Rectal smooth muscle tissue (tissue), 1 donor: Measurements from ENCODE around the gene HOATZ.

Experiments used
- H3K27ac ChIP-seq: one replicate; pipeline ENCODE4 v1.7.0; 2013; ENCODE audit warnings: low read depth, low read length, inconsistent platforms
- H3K27me3 ChIP-seq: one replicate; pipeline ENCODE4 v1.7.0; 2013; ENCODE audit warnings: low read length; ENCODE audit not compliant: control insufficient read depth, insufficient read depth
- H3K36me3 ChIP-seq: one replicate; pipeline ENCODE4 v1.7.0; 2013; ENCODE audit warnings: low read length; ENCODE audit not compliant: control insufficient read depth, insufficient read depth
- H3K4me1 ChIP-seq: one replicate; pipeline ENCODE4 v1.7.0; 2013; ENCODE audit warnings: low read length; ENCODE audit not compliant: control insufficient read depth, insufficient read depth
- H3K4me3 ChIP-seq: one replicate; pipeline ENCODE4 v1.7.0; 2013; ENCODE audit warnings: low read length
- H3K9ac ChIP-seq: one replicate; pipeline ENCODE4 v1.7.0; 2013; ENCODE audit warnings: low read length

HOATZ gene

GRCh38 chr11:111559800-111560464, 45.4 kb downstream of the HOATZ start:
- no peak overlapping the region for H3K9ac ChIP-seq
- peaks cover 12% of the 10 kb centered on the region for H3K4me1 ChIP-seq
- H3K27me3 ChIP-seq = no peaks in the 10 kb centered on the region
- no peak overlapping the region for H3K4me3 ChIP-seq
- peaks cover 2% of the 10 kb centered on the region for H3K36me3 ChIP-seq
- H3K27ac ChIP-seq = no peak overlapping the region

- H3K4me3 ChIP-seq = no peak overlapping the region
- H3K27ac ChIP-seq = no peak overlapping the region
Observed at GRCh38 chr11:111560800-111561199, 46.2 kb downstream of the HOATZ start.

GRCh38 chr11:111561306-111561705, 46.7 kb downstream of the HOATZ start:
- Histone ChIP-seq H3K9ac (no peak overlapping the region), H3K36me3 (no peaks in the 10 kb centered on the region), H3K27ac (no peak overlapping the region), H3K4me3 (no peak overlapping the region), H3K4me1 (peaks cover 12% of the 10 kb centered on the region), H3K27me3 (no peaks in the 10 kb centered on the region)

More at GRCh38 chr11:111560800-111561199, 46.2 kb downstream of the HOATZ start:
- peaks cover 12% of the 10 kb centered on the region for H3K4me1 ChIP-seq
- peaks cover 2% of the 10 kb centered on the region for H3K36me3 ChIP-seq
- H3K9ac ChIP-seq = no peak overlapping the region
- H3K27me3 ChIP-seq = no peaks in the 10 kb centered on the region

- H3K4me3 ChIP-seq = no peak overlapping the region
- H3K9ac ChIP-seq = no peak overlapping the region
- H3K27ac ChIP-seq = no peak overlapping the region
- peaks cover 11% of the 10 kb centered on the region for H3K4me1 ChIP-seq
- H3K36me3 ChIP-seq = no peaks in the 10 kb centered on the region
- no peaks in the 10 kb centered on the region for H3K27me3 ChIP-seq
Observed at GRCh38 chr11:111561791-111562325, 47.3 kb downstream of the HOATZ start.

- Histone ChIP-seq H3K27ac (no peak overlapping the region), H3K9ac (no peak overlapping the region), H3K4me3 (no peak overlapping the region), H3K36me3 (no peaks in the 10 kb centered on the region), H3K27me3 (no peaks in the 10 kb centered on the region), H3K4me1 (peaks cover 2% of the 10 kb centered on the region)
Observed at GRCh38 chr11:111562692-111563389, 48.3 kb downstream of the HOATZ start.

- Histone ChIP-seq H3K36me3 (no peaks in the 10 kb centered on the region), H3K27ac (no peak overlapping the region), H3K9ac (no peak overlapping the region), H3K4me3 (no peak overlapping the region), H3K4me1 (no peaks in the 10 kb centered on the region), H3K27me3 (no peaks in the 10 kb centered on the region)
Observed at GRCh38 chr11:111565114-111565720, 50.6 kb downstream of the HOATZ start.

- H3K4me1 ChIP-seq = no peaks in the 10 kb centered on the region
Observed at GRCh38 chr11:111566324-111566723, 51.7 kb downstream of the HOATZ start.

GRCh38 chr11:111569476-111569875, 54.9 kb downstream of the HOATZ start:
- H3K4me3 ChIP-seq = no peak overlapping the region
- no peak overlapping the region for H3K9ac ChIP-seq
- no peaks in the 10 kb centered on the region for H3K36me3 ChIP-seq
- H3K27ac ChIP-seq = no peak overlapping the region
- no peaks in the 10 kb centered on the region for H3K27me3 ChIP-seq
- H3K4me1 ChIP-seq = no peaks in the 10 kb centered on the region

More at GRCh38 chr11:111566324-111566723, 51.7 kb downstream of the HOATZ start:
- Histone ChIP-seq H3K27me3 (no peaks in the 10 kb centered on the region), H3K9ac (no peak overlapping the region), H3K27ac (no peak overlapping the region), H3K4me3 (no peak overlapping the region), H3K36me3 (no peaks in the 10 kb centered on the region)

GRCh38 chr11:111570796-111571195, 56.2 kb downstream of the HOATZ start:
- no peak overlapping the region for H3K4me3 ChIP-seq
- no peaks in the 10 kb centered on the region for H3K36me3 ChIP-seq
- H3K27ac ChIP-seq = no peak overlapping the region
- H3K9ac ChIP-seq = no peak overlapping the region
- no peaks in the 10 kb centered on the region for H3K27me3 ChIP-seq
- no peaks in the 10 kb centered on the region for H3K4me1 ChIP-seq

GRCh38 chr11:111571829-111572501, 57.4 kb downstream of the HOATZ start:
- H3K9ac ChIP-seq = no peak overlapping the region
- no peaks in the 10 kb centered on the region for H3K4me1 ChIP-seq
- no peak overlapping the region for H3K4me3 ChIP-seq
- H3K36me3 ChIP-seq = no peaks in the 10 kb centered on the region
- no peaks in the 10 kb centered on the region for H3K27me3 ChIP-seq
- H3K27ac ChIP-seq = no peak overlapping the region

GRCh38 chr11:111572581-111572980, 58.0 kb downstream of the HOATZ start:
- Histone ChIP-seq H3K9ac (no peak overlapping the region), H3K27ac (no peak overlapping the region), H3K36me3 (no peaks in the 10 kb centered on the region), H3K27me3 (no peaks in the 10 kb centered on the region), H3K4me3 (no peak overlapping the region), H3K4me1 (no peaks in the 10 kb centered on the region)

- Histone ChIP-seq H3K4me1 (no peaks in the 10 kb centered on the region), H3K4me3 (no peak overlapping the region), H3K27ac (peak overlapping the region; percentile 26), H3K36me3 (no peaks in the 10 kb centered on the region), H3K9ac (no peak overlapping the region), H3K27me3 (no peaks in the 10 kb centered on the region)
Observed at GRCh38 chr11:111573821-111574249, 59.3 kb downstream of the HOATZ start.
